HepG2 (cell line): ENCODE results near the gene VEZT. TPM values are rescaled to one million over a fixed set of nuclear protein-coding genes. Genes with fewer than 3 reads are reported as not detected.
A peak's percentile ranks its signal among the peaks of the same experiment; 100 is the strongest.

ENCODE experiments used
- ATAC-seq: fragments of 200-7000 bp; cut with Tn5 transposase; 3 replicates; pipeline ENCODE4 v1.9.1; 2020; ENCODE audit warnings: mild to moderate bottlenecking, moderate library complexity
- BruUV-seq: library from RNA; stranded (reverse); fragments of 400-500 nt; replicated peaks from 2 replicates; lab custom pipeline; 2021; lab: Mats Ljungman, UMichigan
- CTCF ChIA-PET: fragments of 300-600 bp; formaldehyde crosslinking; extraction: SDS; loops from one replicate; lab custom pipeline; 2021; ENCODE audit warnings: low total read pairs, inconsistent platforms, low intra/inter-chr PET ratio; lab: Yijun Ruan, JAX
- POLR2A ChIA-PET: fragments of 350-600 bp; sonication (Branson Sonifier 250); formaldehyde crosslinking; loops from one replicate; lab custom pipeline; 2020; ENCODE audit warnings: antibody characterized with exemption, inconsistent platforms; lab: Yijun Ruan, JAX
- DNase-seq: peaks from one replicate; pipeline ENCODE4 v3.0.0-alpha.2; 2015; ENCODE audit warnings: low spot score
- FAIRE-seq: peaks from 3 replicates; lab custom pipeline; 2011; peaks lifted over from hg19 to GRCh38; lab: Jason Lieb, UNC
- H2AFZ ChIP-seq: one replicate; pipeline ENCODE4 v1.6.1; 2011; ENCODE audit warnings: low read length, inconsistent platforms
- H3K27ac ChIP-seq: fragments of 300-600 bp; 3 replicates; pipeline ENCODE4 v1.8.0; 2011; ENCODE audit warnings: mixed run types, mild to moderate bottlenecking, mixed read lengths, low read length, inconsistent platforms; ENCODE audit not compliant: insufficient read depth; ENCODE audit errors: extremely low read length
- H3K27me3 ChIP-seq, 2 experiments: fragments of 200-600 bp in 1 of 2; 2 replicates in 1 of 2; 3 replicates in 1 of 2; pipeline versions ENCODE4 v1.6.0 to v1.8.0; 2011; ENCODE audit warnings: low read length in 2 of 2, mild to moderate bottlenecking in 2 of 2, moderate library complexity in 2 of 2, inconsistent platforms in 1 of 2; ENCODE audit not compliant: insufficient read depth in 2 of 2, control insufficient read depth in 1 of 2
- H3K36me3 ChIP-seq, 2 experiments: fragments of 200-600 bp in 1 of 2; replicated peaks in 1 of 2; 2 replicates in 1 of 2; 3 replicates in 1 of 2; pipeline versions ENCODE4 v1.5.1 to v1.8.0; 2011; ENCODE audit warnings: low read length in 2 of 2, inconsistent platforms in 1 of 2; ENCODE audit not compliant: insufficient read depth in 2 of 2, control insufficient read depth in 1 of 2
- H3K4me1 ChIP-seq: 2 replicates; pipeline ENCODE4 v1.5.1; 2012; ENCODE audit warnings: low read length, inconsistent platforms; ENCODE audit not compliant: insufficient read depth
- H3K4me2 ChIP-seq: 2 replicates; pipeline ENCODE4 v1.6.0; 2011; ENCODE audit warnings: low read depth, low read length, inconsistent platforms
- H3K4me3 ChIP-seq, 3 experiments: fragments of 200-600 bp in 1 of 3; sonication (generic), shearing (Covaris generic) in 1 of 3; replicated peaks in 1 of 3; 2 replicates each; pipeline ENCODE4 v1.5.1; 2011 to 2016; ENCODE audit warnings: low read length in 3 of 3, inconsistent platforms in 2 of 3, low read depth in 2 of 3, mild to moderate bottlenecking in 2 of 3, control low read depth in 1 of 3, mixed read lengths in 1 of 3; ENCODE audit not compliant: insufficient read depth in 1 of 3
- H3K79me2 ChIP-seq: one replicate; pipeline ENCODE4 v1.6.1; 2011; ENCODE audit warnings: low read length, inconsistent platforms; ENCODE audit not compliant: insufficient read depth
- H3K9ac ChIP-seq: 2 replicates; pipeline ENCODE4 v1.6.0; 2011; ENCODE audit warnings: mild to moderate bottlenecking, low read depth, low read length, inconsistent platforms; ENCODE audit not compliant: insufficient read depth
- H3K9me3 ChIP-seq: 2 replicates; pipeline ENCODE4 v1.5.1; 2012; ENCODE audit warnings: mild to moderate bottlenecking, low read length
- H4K20me1 ChIP-seq: 2 replicates; pipeline ENCODE4 v1.6.0; 2011; ENCODE audit warnings: inconsistent platforms, mild to moderate bottlenecking, low read length, moderate library complexity; ENCODE audit not compliant: insufficient read depth
- AGO1 ChIP-seq: fragments of 200-400 bp; formaldehyde crosslinking; IDR thresholded peaks from 2 replicates; pipeline ENCODE4 v1.6.1; 2017; ENCODE audit warnings: mild to moderate bottlenecking, low read depth, low read length, moderate library complexity; ENCODE audit not compliant: poor library complexity, severe bottlenecking
- ASH2L ChIP-seq: fragments of 300-600, 200-600 bp; sonication (generic); IDR thresholded peaks from 2 replicates; pipeline ENCODE4 v1.7.0; 2017; ENCODE audit warnings: low read depth, mild to moderate bottlenecking, moderate library complexity, mixed read lengths, low read length; ENCODE audit not compliant: insufficient read length
- ESRRA ChIP-seq: sonication (generic); formaldehyde crosslinking; IDR thresholded peaks from 2 replicates; pipeline ENCODE4 v1.5.1; 2020; ENCODE audit warnings: mild to moderate bottlenecking, low read depth, missing genetic modification reagents
- FOXP1 ChIP-seq, 2 experiments: fragments of 450-650 bp in 1 of 2; IDR thresholded peaks; 2 replicates each; pipeline ENCODE4 v1.6.1; 2017 to 2018; ENCODE audit warnings: antibody characterized with exemption in 1 of 2
- GFI1 ChIP-seq: sonication (generic); formaldehyde crosslinking; IDR thresholded peaks from 2 replicates; pipeline ENCODE4 v1.5.0; 2020; ENCODE audit warnings: missing genetic modification reagents, mild to moderate bottlenecking, borderline replicate concordance
- KDM3A ChIP-seq: IDR thresholded peaks from 2 replicates; pipeline ENCODE4 v1.6.1; 2018; ENCODE audit warnings: low read depth, missing compliant biosample characterization
- MED13 ChIP-seq: sonication (generic); formaldehyde crosslinking; IDR thresholded peaks from 2 replicates; pipeline ENCODE4 v1.5.0; 2020; ENCODE audit warnings: missing genetic modification reagents
- POLR2G ChIP-seq: fragments of 200-400 bp; formaldehyde crosslinking; IDR thresholded peaks from 2 replicates; pipeline ENCODE4 v1.6.1; 2018; ENCODE audit warnings: mild to moderate bottlenecking, low read depth, low read length, moderate library complexity
- SIN3A ChIP-seq: IDR thresholded peaks from 2 replicates; pipeline ENCODE4 v1.6.1; 2011; ENCODE audit warnings: low read depth, mild to moderate bottlenecking, control low read depth, low read length, borderline replicate concordance
- ZBTB20 ChIP-seq: sonication (generic); formaldehyde crosslinking; IDR thresholded peaks from 2 replicates; pipeline ENCODE4 v1.8.1; 2023; ENCODE audit warnings: missing genetic modification reagents, low read depth, mild to moderate bottlenecking, borderline replicate concordance
- ZBTB42 ChIP-seq: sonication (generic); formaldehyde crosslinking; IDR thresholded peaks from 2 replicates; pipeline ENCODE4 v1.5.0; 2020; ENCODE audit warnings: mild to moderate bottlenecking, missing genetic modification reagents
- ZIK1 ChIP-seq: sonication (generic); formaldehyde crosslinking; IDR thresholded peaks from 2 replicates; pipeline ENCODE4 v1.5.0; 2020; ENCODE audit warnings: mild to moderate bottlenecking, low read depth, missing genetic modification reagents, borderline replicate concordance
- ZNF234 ChIP-seq: sonication (generic); formaldehyde crosslinking; conservative IDR thresholded peaks from 2 replicates; pipeline ENCODE4 v1.5.1; 2020; ENCODE audit warnings: mild to moderate bottlenecking, missing genetic modification reagents
- ZNF329 ChIP-seq: sonication (generic); formaldehyde crosslinking; IDR thresholded peaks from 2 replicates; pipeline ENCODE4 v1.9.0; 2021; ENCODE audit warnings: low read depth, mild to moderate bottlenecking, missing genetic modification reagents
- ZNF510 ChIP-seq: sonication (generic); formaldehyde crosslinking; IDR thresholded peaks from 2 replicates; pipeline ENCODE4 v1.4.0; 2020; ENCODE audit warnings: low read depth, mild to moderate bottlenecking, missing genetic modification reagents
- ZNF552 ChIP-seq: sonication (generic); formaldehyde crosslinking; IDR thresholded peaks from 2 replicates; pipeline ENCODE4 v1.9.0; 2022; ENCODE audit warnings: missing genetic modification reagents, mild to moderate bottlenecking, borderline replicate concordance
- ZNF572 ChIP-seq: sonication (generic); formaldehyde crosslinking; IDR thresholded peaks from 2 replicates; pipeline ENCODE4 v1.5.1; 2020; ENCODE audit warnings: mild to moderate bottlenecking, missing genetic modification reagents
- ZNF841 ChIP-seq: sonication (generic); formaldehyde crosslinking; IDR thresholded peaks from 2 replicates; pipeline ENCODE4 v1.8.1; 2023; ENCODE audit warnings: missing genetic modification reagents, borderline replicate concordance
- WGBS: methylation state at CpG from one replicate; pipeline ENCODE4 v1.1.6; 2017; ENCODE audit warnings: low lambda C conversion rate; 5-methylcytosine and 5-hydroxymethylcytosine counted together
- in situ Hi-C: cut with HindIII; loops from 2 replicates; pipeline ENCODE4 v1.10.0; 2017; ENCODE audit warnings: low pct_unique_long_range_greater_than_20kb; ENCODE audit not compliant: extremely low pct_ligation_motif_present
- intact Hi-C: fragments of 100-400 bp; cut with micrococcal nuclease; formaldehyde crosslinking; loops from one replicate; pipeline ENCODE4 v1.10.0; 2022; ENCODE audit not compliant: unreplicated experiment
- polyA plus RNA-seq, 8 experiments: library from polyadenylated mRNA; depleted of rRNA in 3 of 8; stranded (reverse) in 7 of 8; unstranded in 1 of 8; fragments of >200 nt; fragmentation: Illumina TruSeq in 4 of 8; extraction: Trizol in 4 of 8; gene quantifications; 2 replicates each; pipeline versions ENCODE4 v1.2.1 to v1.2.3, GENCODE V29; 2011 to 2016; ENCODE audit warnings: low read depth in 4 of 8, missing spikeins in 1 of 8, mixed read lengths in 1 of 8; ENCODE audit not compliant: insufficient read depth in 1 of 8
- total RNA-seq, 5 experiments: library from RNA; depleted of rRNA; stranded (reverse); fragments of >200 nt; fragmentation: Illumina TruSeq; extraction: Trizol; gene quantifications; 2 replicates each; pipeline ENCODE4 v1.2.3, GENCODE V29; 2016; ENCODE audit warnings: low read depth in 1 of 5
- TF ChIP-seq, protein P1 (sequence below): IDR thresholded peaks from 2 replicates; pipeline ENCODE4 v1.6.1; 2012; ENCODE audit warnings: low read depth, low read length, improper control_type of control experiment
- TF ChIP-seq, protein P2 (sequence below): sonication (generic); formaldehyde crosslinking; IDR thresholded peaks from 2 replicates; pipeline ENCODE4 v1.8.0; 2022; ENCODE audit warnings: mild to moderate bottlenecking, missing genetic modification reagents, moderate library complexity

VEZT gene
- total and polyA plus RNA-seq, 2 of the 13 experiments (the other 11 are each of a cell fraction or from before 2014, with no cell fraction given): 35.5 to 51.6 TPM

DNA sequence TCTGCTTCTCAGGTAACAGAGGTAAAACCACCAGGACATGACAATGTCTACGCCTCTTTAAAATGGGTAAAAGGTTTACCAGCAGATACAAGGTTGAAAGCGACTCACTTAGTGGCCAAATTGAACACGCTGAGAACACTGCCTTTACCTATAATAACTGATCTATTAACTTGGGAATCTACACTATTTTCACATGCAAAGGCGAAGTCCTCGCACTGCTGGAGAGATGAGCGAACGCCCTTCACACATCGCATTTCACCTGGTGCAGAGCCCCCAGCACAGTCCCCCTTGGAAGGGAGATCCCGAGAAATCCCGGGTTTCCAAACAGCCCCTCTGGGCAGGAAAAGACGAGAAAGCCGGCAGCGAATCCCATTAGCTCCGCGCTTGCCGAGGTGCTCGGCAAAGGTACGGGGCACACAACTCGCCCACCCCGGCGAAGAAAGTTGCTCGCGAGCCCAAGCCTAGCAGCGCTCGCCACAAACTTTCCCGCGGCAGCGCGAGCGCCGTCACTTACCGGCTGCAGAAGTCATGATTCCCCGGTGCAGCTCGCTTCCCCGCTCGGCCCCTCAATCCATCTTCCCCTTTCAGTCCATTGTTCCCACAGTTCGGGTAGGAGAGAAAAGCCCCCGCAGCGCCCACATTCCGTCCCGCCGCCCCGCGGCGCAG, 763 bp upstream of the VEZT start:
- Histone ChIP-seq H3K79me2 (peaks cover 61% of the 10 kb centered on the region), H3K4me1 (peaks cover 40% of the 10 kb centered on the region), H3K27ac (peak overlapping the region; percentile 85), H3K9me3 (no peaks in the 10 kb centered on the region), H3K4me2 (peak overlapping the region; percentile 72), H3K4me3 (peak overlapping the region; percentile 75 to 87 (median 84)), H3K27me3 (no peaks in the 10 kb centered on the region; a peak in 1 of 5 replicates), H3K9ac (peak overlapping the region; percentile 73), H4K20me1 (no peaks in the 10 kb centered on the region), H3K36me3 (no peaks in the 10 kb centered on the region; a peak in 1 of 5 replicates), H2AFZ (peak overlapping the region; percentile 98)
- DNase-seq (peak; percentile 27), FAIRE-seq (no peak), ATAC-seq (peak; percentile 49)
- POLR2A ChIA-PET: interaction anchor here (0.9 to 1.7 kb wide), 8 partner anchors 9 to 257 kb away, joined by 3 to 9 read pairs (median 5); partner anchors contain the start of genes METAP2 and NR2C1
- in situ Hi-C loops (loop anchor here (10.0 kb wide), 1 partner anchor 118 kb away; no protein-coding TSS in a partner anchor), intact Hi-C loops (loop anchor here (1.0 to 5.0 kb wide), 5 partner anchors 100 to 1055 kb away; partner anchors contain the start of gene NR2C1)
- no TSS peak for BruUV-seq
- WGBS: 2% methylated on average over 21 of the region's 45 CpGs
- CTCF ChIA-PET: interaction anchor here (1.9 kb wide), 1 partner anchor 100 kb away, joined by 7 read pairs; no protein-coding TSS in a partner anchor
- TF ChIP-seq AGO1: peak; percentile 20
- peak; percentile 52 for TF ChIP-seq ASH2L
- 0 out of 2 replicates have a peak, but pooled peaks have one; percentile 26 for TF ChIP-seq ZNF510 (CRISPR knock-in tag)
- no peak for TF ChIP-seq ZIK1 (CRISPR knock-in tag)
- 0 out of 2 replicates have a peak, but pooled peaks have one; percentile 46 for TF ChIP-seq ZBTB20 (CRISPR knock-in tag)
- TF ChIP-seq ZBTB42 (CRISPR knock-in tag): 0 out of 2 replicates have a peak, but pooled peaks have one; percentile 3
- peak; percentile 33; the same call in 1 of the 2 replicates for TF ChIP-seq MED13 (CRISPR knock-in tag)
- peak; percentile 17; the same call in 1 of the 2 replicates for TF ChIP-seq ESRRA (CRISPR knock-in tag)
- TF ChIP-seq ZNF572: 0 out of 2 replicates have a peak, but pooled peaks have one; percentile 34
- 0 out of 2 replicates have a peak, but pooled peaks have one; percentile 14 for TF ChIP-seq KDM3A (CRISPR knock-in tag)
- TF ChIP-seq GFI1 (CRISPR knock-in tag): peak; percentile 49; the same call in 1 of the 2 replicates
- 0 out of 2 replicates have a peak, but pooled peaks have one; percentile 30 for TF ChIP-seq SIN3A
- TF ChIP-seq, protein P1, sequence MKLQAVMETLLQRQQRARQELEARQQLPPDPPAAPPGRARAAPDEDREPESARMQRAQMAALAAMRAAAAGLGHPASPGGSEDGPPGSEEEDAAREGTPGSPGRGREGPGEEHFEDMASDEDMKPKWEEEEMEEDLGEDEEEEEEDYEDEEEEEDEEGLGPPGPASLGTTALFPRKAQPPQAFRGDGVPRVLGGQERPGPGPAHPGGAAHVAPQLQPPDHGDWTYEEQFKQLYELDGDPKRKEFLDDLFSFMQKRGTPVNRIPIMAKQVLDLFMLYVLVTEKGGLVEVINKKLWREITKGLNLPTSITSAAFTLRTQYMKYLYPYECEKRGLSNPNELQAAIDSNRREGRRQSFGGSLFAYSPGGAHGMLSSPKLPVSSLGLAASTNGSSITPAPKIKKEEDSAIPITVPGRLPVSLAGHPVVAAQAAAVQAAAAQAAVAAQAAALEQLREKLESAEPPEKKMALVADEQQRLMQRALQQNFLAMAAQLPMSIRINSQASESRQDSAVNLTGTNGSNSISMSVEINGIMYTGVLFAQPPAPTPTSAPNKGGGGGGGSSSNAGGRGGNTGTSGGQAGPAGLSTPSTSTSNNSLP: no peak
- 0 out of 2 replicates have a peak, but pooled peaks have one; percentile 73 for TF ChIP-seq ZNF234 (CRISPR knock-in tag)
- TF ChIP-seq POLR2G: 0 out of 2 replicates have a peak, but pooled peaks have one; percentile 76
- no peak for TF ChIP-seq FOXP1 (IDR thresholded peaks at IDR 0.05)
- no peak for TF ChIP-seq FOXP1 (CRISPR knock-in tag; IDR thresholded peaks at IDR 0.05)
- TF ChIP-seq ZNF841 (CRISPR knock-in tag): 0 out of 2 replicates have a peak, but pooled peaks have one; percentile 44
- peak; percentile 63; the same call in 1 of the 2 replicates for TF ChIP-seq ZNF329 (CRISPR knock-in tag)
- TF ChIP-seq ZNF552 (CRISPR knock-in tag): 0 out of 2 replicates have a peak, but pooled peaks have one; percentile 27
- TF ChIP-seq, protein P2, sequence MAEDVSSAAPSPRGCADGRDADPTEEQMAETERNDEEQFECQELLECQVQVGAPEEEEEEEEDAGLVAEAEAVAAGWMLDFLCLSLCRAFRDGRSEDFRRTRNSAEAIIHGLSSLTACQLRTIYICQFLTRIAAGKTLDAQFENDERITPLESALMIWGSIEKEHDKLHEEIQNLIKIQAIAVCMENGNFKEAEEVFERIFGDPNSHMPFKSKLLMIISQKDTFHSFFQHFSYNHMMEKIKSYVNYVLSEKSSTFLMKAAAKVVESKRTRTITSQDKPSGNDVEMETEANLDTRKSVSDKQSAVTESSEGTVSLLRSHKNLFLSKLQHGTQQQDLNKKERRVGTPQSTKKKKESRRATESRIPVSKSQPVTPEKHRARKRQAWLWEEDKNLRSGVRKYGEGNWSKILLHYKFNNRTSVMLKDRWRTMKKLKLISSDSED (CRISPR knock-in tag): no peak
